SU-DHL-6 (cell line): Measurements from ENCODE around the gene RNASE9.

Source experiments
- EZH2phosphoT487 ChIP-seq: fragments of 200-600 bp; sonication (generic), shearing (Covaris generic); conservative IDR thresholded peaks from 2 replicates; pipeline ENCODE4 v1.6.1; 2018; ENCODE audit warnings: mild to moderate bottlenecking, antibody characterized with exemption, low read length, moderate library complexity, mixed read lengths
- TF ChIP-seq, protein P1 (sequence below): fragments of 200-600 bp; sonication (generic); IDR thresholded peaks from one replicate; pipeline ENCODE4 v1.5.1; 2017; ENCODE audit warnings: antibody characterized with exemption, mild to moderate bottlenecking, low read length, moderate library complexity; ENCODE audit not compliant: insufficient read depth, poor library complexity, severe bottlenecking

- TF ChIP-seq, protein P1, sequence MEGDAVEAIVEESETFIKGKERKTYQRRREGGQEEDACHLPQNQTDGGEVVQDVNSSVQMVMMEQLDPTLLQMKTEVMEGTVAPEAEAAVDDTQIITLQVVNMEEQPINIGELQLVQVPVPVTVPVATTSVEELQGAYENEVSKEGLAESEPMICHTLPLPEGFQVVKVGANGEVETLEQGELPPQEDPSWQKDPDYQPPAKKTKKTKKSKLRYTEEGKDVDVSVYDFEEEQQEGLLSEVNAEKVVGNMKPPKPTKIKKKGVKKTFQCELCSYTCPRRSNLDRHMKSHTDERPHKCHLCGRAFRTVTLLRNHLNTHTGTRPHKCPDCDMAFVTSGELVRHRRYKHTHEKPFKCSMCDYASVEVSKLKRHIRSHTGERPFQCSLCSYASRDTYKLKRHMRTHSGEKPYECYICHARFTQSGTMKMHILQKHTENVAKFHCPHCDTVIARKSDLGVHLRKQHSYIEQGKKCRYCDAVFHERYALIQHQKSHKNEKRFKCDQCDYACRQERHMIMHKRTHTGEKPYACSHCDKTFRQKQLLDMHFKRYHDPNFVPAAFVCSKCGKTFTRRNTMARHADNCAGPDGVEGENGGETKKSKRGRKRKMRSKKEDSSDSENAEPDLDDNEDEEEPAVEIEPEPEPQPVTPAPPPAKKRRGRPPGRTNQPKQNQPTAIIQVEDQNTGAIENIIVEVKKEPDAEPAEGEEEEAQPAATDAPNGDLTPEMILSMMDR: no peak
- no peak for TF ChIP-seq EZH2phosphoT487
Observed at GRCh38 chr14:20524027-20524426, 36.8 kb downstream of the RNASE9 start.
